Smooth muscle cell (in vitro differentiated cells): Measurements from ENCODE around the gene TESK2. TPM values are rescaled to one million over a fixed set of nuclear protein-coding genes. Genes with fewer than 3 reads are reported as not detected.

Experiments used
- DNase-seq: peaks from one replicate; lab custom pipeline; 2025; ENCODE audit not compliant: unreplicated experiment; lab: John Stamatoyannopoulos, UW
- H2AFZ ChIP-seq: fragments of 200-600 bp; sonication (generic); 2 replicates; pipeline ENCODE4 v1.6.0; 2016; ENCODE audit warnings: antibody characterized with exemption, low read depth, mild to moderate bottlenecking
- H3F3A ChIP-seq: fragments of 200-600 bp; sonication (generic); 2 replicates; pipeline ENCODE4 v1.6.0; 2017; ENCODE audit warnings: antibody characterized with exemption, low read depth
- H3K27ac ChIP-seq: fragments of 200-600 bp; sonication (generic); 2 replicates; pipeline ENCODE4 v1.5.1; 2016; ENCODE audit warnings: low read depth, mild to moderate bottlenecking
- H3K27me3 ChIP-seq: fragments of 200-600 bp; sonication (generic); 2 replicates; pipeline ENCODE4 v1.6.1; 2016; ENCODE audit warnings: low read depth, mild to moderate bottlenecking
- H3K36me3 ChIP-seq: fragments of 200-600 bp; sonication (generic); 2 replicates; pipeline ENCODE4 v1.5.1; 2016; ENCODE audit warnings: low read depth
- H3K4me1 ChIP-seq: fragments of 200-600 bp; sonication (generic); 2 replicates; pipeline ENCODE4 v1.5.1; 2016; ENCODE audit warnings: low read depth
- H3K4me2 ChIP-seq: fragments of 200-600 bp; sonication (generic); 2 replicates; pipeline ENCODE4 v1.6.0; 2016; ENCODE audit warnings: mild to moderate bottlenecking
- H3K4me3 ChIP-seq: fragments of 200-600 bp; sonication (generic); 2 replicates; pipeline ENCODE4 v1.5.1; 2016; ENCODE audit warnings: mild to moderate bottlenecking
- H3K79me2 ChIP-seq: fragments of 200-600 bp; sonication (generic); 2 replicates; pipeline ENCODE4 v1.6.0; 2016; ENCODE audit warnings: low read depth, mild to moderate bottlenecking
- H3K9ac ChIP-seq: fragments of 200-600 bp; sonication (generic); 2 replicates; pipeline ENCODE4 v1.6.0; 2016; ENCODE audit warnings: low read depth
- H3K9me3 ChIP-seq: fragments of 200-600 bp; sonication (generic); replicated peaks from 2 replicates; pipeline ENCODE4 v1.5.1; 2016; ENCODE audit warnings: low read depth
- H4K20me1 ChIP-seq: fragments of 200-600 bp; sonication (generic); 2 replicates; pipeline ENCODE4 v1.6.0; 2016; ENCODE audit warnings: low read depth
- CTCF ChIP-seq: fragments of 200-600 bp; sonication (generic); IDR thresholded peaks from 2 replicates; pipeline ENCODE4 v1.5.1; 2017; ENCODE audit warnings: borderline replicate concordance, mild to moderate bottlenecking, antibody characterized with exemption; ENCODE audit not compliant: insufficient read depth, poor library complexity, severe bottlenecking
- WGBS: methylation state at CpG from one replicate; pipeline ENCODE4 v1.1.7; 2016; ENCODE audit warnings: low lambda C conversion rate; 5-methylcytosine and 5-hydroxymethylcytosine counted together
- polyA plus RNA-seq: library from polyadenylated mRNA; unstranded; fragments of >200 nt; fragmentation: Nextera tagmentation; extraction: Ambion mirVana; gene quantifications from 2 replicates; pipeline ENCODE4 v1.2.1, GENCODE V29; 2016
- total RNA-seq: library from RNA; depleted of rRNA; stranded (reverse); fragments of >200 nt; gene quantifications from 2 replicates; pipeline ENCODE4 v1.2.3, GENCODE V29; 2014

The TESK2 gene
- total and polyA plus RNA-seq, 2 experiments from 2014 or later, result 1.3 to 4.3 TPM

GRCh38 chr1:45378184-45378583 is 112.8 kb downstream of the TESK2 start:
- Histone ChIP-seq H3K4me2 (no peak overlapping the region), H3K9me3 (no peaks in the 10 kb centered on the region), H3K27me3 (no peaks in the 10 kb centered on the region), H3K9ac (no peak overlapping the region), H2AFZ (no peak overlapping the region), H3K27ac (no peak overlapping the region), H3K36me3 (no peaks in the 10 kb centered on the region), H3K79me2 (no peaks in the 10 kb centered on the region), H3F3A (no peaks in the 10 kb centered on the region), H3K4me3 (no peak overlapping the region), H4K20me1 (no peaks in the 10 kb centered on the region), H3K4me1 (peaks cover 7% of the 10 kb centered on the region)
- TF ChIP-seq CTCF, result no peak
- no peak for DNase-seq

- H3K9ac ChIP-seq, result no peak overlapping the region
- H3K79me2 ChIP-seq, result no peaks in the 10 kb centered on the region
- no peaks in the 10 kb centered on the region for H3K9me3 ChIP-seq
- no peaks in the 10 kb centered on the region for H4K20me1 ChIP-seq
- H3K27me3 ChIP-seq, result no peaks in the 10 kb centered on the region
- no peak overlapping the region for H3K27ac ChIP-seq
- 72% methylated on average over 3 of the region's 3 CpGs for WGBS
- peaks cover 7% of the 10 kb centered on the region for H3K4me1 ChIP-seq
- no peak overlapping the region for H3K4me2 ChIP-seq
- H3K4me3 ChIP-seq, result no peak overlapping the region
- no peaks in the 10 kb centered on the region for H3K36me3 ChIP-seq
- TF ChIP-seq CTCF, result no peak
- H2AFZ ChIP-seq, result no peak overlapping the region
- DNase-seq, result no peak
- H3F3A ChIP-seq, result no peaks in the 10 kb centered on the region
These were observed 115.6 kb downstream of the TESK2 start for GRCh38 chr1:45375104-45376090.

GRCh38 chr1:45373573-45373972 is 117.4 kb downstream of the TESK2 start:
- peaks cover 7% of the 10 kb centered on the region for H3K4me1 ChIP-seq
- no peaks in the 10 kb centered on the region for H3K79me2 ChIP-seq
- no peak overlapping the region for H2AFZ ChIP-seq
- no peak for TF ChIP-seq CTCF
- H3K9ac ChIP-seq, result no peak overlapping the region
- H3K4me3 ChIP-seq, result no peak overlapping the region
- H3K27ac ChIP-seq, result no peak overlapping the region
- H3K36me3 ChIP-seq, result no peaks in the 10 kb centered on the region
- H3F3A ChIP-seq, result no peaks in the 10 kb centered on the region
- no peaks in the 10 kb centered on the region for H3K27me3 ChIP-seq
- H4K20me1 ChIP-seq, result no peaks in the 10 kb centered on the region
- no peak overlapping the region for H3K4me2 ChIP-seq
- H3K9me3 ChIP-seq, result no peaks in the 10 kb centered on the region
- DNase-seq, result no peak

GRCh38 chr1:45370575-45370974 is 120.4 kb downstream of the TESK2 start:
- Histone ChIP-seq H3K36me3 (no peaks in the 10 kb centered on the region), H3K27me3 (no peaks in the 10 kb centered on the region), H2AFZ (no peak overlapping the region), H3K9me3 (no peaks in the 10 kb centered on the region), H3F3A (no peaks in the 10 kb centered on the region), H3K27ac (no peak overlapping the region), H3K9ac (no peak overlapping the region), H3K4me3 (no peak overlapping the region), H3K4me1 (peaks cover 7% of the 10 kb centered on the region), H3K4me2 (no peak overlapping the region), H3K79me2 (no peaks in the 10 kb centered on the region), H4K20me1 (no peaks in the 10 kb centered on the region)
- no peak for DNase-seq
- no peak for TF ChIP-seq CTCF
